GM12801 (cell line): ENCODE results near the gene SCUBE2.
A peak's percentile ranks its signal among the peaks of the same experiment; 100 is the strongest.

Experiments used
- TF ChIP-seq, protein P1 (sequence below): IDR thresholded peaks from one replicate; pipeline ENCODE4 v1.5.1; 2011; ENCODE audit warnings: control low read depth; ENCODE audit not compliant: insufficient read length; ENCODE audit errors: extremely low read depth

Gene SCUBE2

DNA sequence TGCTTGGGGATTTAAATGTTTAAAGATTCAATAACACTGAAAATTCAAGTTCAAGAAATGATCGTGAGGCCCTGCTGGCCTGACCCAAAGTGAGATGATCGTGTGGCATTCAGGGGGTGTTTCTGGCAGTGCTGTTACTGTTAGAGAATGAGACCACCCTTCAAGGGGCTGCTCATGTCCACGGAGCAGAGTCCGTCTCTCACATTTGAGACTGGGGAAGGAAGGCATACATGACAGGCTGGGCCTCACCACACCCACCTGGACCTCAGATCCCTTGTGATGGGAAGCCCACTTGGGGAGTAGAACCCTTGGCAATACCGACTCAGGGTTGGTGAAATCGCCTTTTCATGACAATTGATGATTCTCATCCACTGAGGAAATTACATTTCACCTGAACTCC lies 71.5 kb downstream of the SCUBE2 start:
- TF ChIP-seq, protein P1, sequence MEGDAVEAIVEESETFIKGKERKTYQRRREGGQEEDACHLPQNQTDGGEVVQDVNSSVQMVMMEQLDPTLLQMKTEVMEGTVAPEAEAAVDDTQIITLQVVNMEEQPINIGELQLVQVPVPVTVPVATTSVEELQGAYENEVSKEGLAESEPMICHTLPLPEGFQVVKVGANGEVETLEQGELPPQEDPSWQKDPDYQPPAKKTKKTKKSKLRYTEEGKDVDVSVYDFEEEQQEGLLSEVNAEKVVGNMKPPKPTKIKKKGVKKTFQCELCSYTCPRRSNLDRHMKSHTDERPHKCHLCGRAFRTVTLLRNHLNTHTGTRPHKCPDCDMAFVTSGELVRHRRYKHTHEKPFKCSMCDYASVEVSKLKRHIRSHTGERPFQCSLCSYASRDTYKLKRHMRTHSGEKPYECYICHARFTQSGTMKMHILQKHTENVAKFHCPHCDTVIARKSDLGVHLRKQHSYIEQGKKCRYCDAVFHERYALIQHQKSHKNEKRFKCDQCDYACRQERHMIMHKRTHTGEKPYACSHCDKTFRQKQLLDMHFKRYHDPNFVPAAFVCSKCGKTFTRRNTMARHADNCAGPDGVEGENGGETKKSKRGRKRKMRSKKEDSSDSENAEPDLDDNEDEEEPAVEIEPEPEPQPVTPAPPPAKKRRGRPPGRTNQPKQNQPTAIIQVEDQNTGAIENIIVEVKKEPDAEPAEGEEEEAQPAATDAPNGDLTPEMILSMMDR: no peak

DNA sequence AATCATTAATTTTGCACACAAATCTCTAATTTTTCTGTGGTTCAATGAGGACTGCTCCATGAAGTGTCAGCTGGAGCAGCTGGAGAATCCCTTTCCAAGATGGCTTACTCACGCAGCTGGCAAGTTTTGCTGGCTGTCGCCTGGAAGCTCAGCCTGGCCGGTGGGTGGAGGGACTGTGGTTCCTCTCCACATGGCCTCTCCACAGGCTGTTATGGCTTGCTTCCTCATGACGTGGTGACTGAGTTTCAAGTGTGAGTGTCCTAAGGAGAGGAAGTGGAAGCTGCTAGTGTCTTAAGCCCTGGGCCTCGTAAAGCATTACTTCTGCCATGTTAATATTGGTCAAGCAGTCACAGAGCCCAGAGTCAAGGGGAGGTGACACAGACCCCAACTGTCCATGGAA lies 73.6 kb downstream of the SCUBE2 start:
- TF ChIP-seq, protein P1: no peak

DNA sequence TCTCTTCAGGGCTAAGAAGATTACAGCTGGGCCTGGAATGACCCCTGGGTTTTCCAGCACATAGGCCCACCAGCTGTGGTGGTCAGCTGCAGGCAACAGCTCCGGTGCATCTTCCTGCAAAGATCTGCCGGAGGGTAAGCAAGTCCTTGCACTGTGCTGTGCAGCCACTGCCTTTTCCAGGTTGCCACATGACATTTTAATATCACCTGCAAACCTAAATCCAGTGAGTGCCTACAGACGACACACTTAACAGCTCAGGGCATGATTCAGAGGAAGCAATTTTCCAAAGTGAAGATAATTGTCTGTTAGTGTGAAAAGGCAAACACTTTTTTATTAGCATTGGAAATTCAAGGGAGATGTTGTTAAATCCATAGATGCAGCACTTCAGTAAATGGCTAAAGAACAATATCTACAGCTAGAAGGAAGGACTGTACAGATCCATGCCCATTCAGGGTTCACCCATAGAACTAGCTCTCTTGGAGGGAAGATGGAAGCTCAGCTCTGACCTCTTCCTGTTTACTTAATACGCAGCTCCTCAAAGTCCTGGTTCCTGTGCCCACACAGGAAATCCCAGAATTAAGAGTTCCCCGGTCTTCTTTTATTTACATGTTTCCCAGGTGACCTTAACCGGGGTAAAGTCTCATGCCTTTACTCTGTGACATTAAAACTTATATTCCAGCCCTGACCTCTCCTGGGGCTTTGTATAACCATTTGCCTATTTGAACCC lies 74.3 kb downstream of the SCUBE2 start:
- TF ChIP-seq, protein P1: no peak

DNA sequence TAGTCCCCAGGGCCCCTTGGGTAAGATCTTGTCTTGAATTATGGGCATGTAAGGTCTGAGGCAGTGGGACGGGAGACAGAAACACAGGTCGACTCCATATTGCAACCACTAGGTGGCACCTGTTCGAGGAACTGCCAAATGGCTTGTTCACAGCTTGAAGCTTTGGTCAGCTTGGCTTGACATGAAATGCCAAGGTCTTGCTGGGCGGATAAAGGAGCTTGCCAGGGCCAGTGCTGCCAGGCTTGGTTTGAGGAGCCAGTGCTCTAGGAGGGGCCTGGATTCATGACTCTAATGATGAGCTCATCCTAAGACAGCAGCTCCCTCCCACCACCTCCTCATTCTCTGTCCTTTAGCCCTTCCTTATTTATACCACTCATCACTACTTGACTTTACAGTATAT lies 75.7 kb downstream of the SCUBE2 start:
- TF ChIP-seq, protein P1: peak; percentile 13

DNA sequence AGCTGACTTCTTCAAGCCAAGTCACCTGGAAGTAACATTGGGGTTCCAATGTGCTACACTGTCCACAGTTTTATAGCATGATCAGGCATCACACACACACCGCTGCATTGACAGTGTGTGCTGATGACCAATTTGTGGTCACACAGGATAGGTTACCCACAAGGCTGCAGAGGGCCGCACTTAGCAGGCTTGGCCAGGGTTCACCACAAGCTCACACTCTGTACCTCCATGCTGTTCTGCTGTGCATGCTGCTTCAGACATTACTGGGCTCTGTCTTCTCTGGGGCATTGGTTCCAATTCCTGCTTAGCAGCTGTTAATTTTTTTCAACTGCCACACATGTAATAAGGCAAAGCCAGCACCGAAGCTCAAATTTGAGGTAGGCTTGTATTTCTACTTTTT lies 76.6 kb downstream of the SCUBE2 start:
- TF ChIP-seq, protein P1: no peak

DNA sequence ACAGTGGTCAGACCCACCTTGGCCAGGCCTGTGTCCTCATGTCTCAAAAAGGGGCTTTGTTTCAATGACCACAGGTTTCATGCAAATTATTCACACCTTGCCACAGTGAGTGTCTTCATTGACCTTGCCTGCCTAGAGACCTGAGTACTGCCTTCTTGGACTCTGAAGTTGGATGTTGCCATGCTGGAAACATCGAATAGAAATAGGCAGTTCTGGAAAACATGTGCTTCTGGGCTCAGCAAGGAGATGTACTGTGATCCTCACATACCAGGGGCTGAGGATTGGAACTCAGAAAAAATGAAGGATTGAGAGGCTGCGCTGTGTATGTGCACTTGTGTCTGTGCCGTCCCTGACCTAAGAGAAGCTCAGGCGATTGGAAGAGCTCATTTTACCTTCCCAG lies 78.0 kb downstream of the SCUBE2 start:
- TF ChIP-seq, protein P1: no peak

DNA sequence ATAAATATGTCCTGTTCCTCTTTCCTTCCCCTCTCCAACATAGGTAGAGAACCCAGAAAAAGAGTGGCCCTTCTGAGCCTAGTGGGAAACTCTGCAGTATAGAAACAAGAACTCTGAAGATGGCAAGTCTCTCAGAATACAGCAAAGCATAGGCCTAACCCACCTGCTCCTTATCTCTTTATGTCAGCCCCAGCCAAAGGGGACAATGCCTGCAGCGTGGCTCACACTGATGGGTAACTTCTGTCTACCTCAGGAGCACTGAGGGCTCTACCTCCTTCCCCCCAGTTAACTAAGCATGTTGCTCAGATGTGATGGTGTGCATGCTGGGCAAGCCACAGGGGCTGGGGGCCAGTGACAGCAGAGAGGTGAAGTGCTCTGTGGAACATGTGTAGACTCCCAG lies 82.7 kb downstream of the SCUBE2 start:
- TF ChIP-seq, protein P1: no peak
